HUES64 (cell line): ENCODE data around the gene VASH1.

Experiments used
- H3K27ac ChIP-seq: 2 replicates; pipeline ENCODE4 v1.7.0; 2013; ENCODE audit warnings: low read depth, low read length, inconsistent platforms
- H3K27me3 ChIP-seq: 2 replicates; pipeline ENCODE4 v1.6.1; 2013; ENCODE audit warnings: mild to moderate bottlenecking, low read length; ENCODE audit not compliant: insufficient read depth
- H3K36me3 ChIP-seq: 2 replicates; pipeline ENCODE4 v1.6.1; 2013; ENCODE audit warnings: mild to moderate bottlenecking, low read length; ENCODE audit not compliant: insufficient read depth
- H3K4me1 ChIP-seq: 2 replicates; pipeline ENCODE4 v1.6.1; 2013; ENCODE audit warnings: mild to moderate bottlenecking, low read length, moderate library complexity; ENCODE audit not compliant: insufficient read depth
- H3K4me3 ChIP-seq: 2 replicates; pipeline ENCODE4 v1.5.1; 2013; ENCODE audit warnings: mild to moderate bottlenecking, low read length, moderate library complexity
- H3K9ac ChIP-seq: 2 replicates; pipeline ENCODE4 v1.6.1; 2013; ENCODE audit warnings: mild to moderate bottlenecking, low read depth, low read length
- H3K9me3 ChIP-seq: 2 replicates; pipeline ENCODE4 v1.6.1; 2013; ENCODE audit warnings: low read depth, low read length; ENCODE audit not compliant: insufficient read depth
- WGBS: fragments of 150-250, 120-280 bp; methylation state at CpG from one replicate; pipeline ENCODE4 v1.1.7; 2013; ENCODE audit warnings: missing lambda C conversion rate; 5-methylcytosine and 5-hydroxymethylcytosine counted together

VASH1 gene

DNA sequence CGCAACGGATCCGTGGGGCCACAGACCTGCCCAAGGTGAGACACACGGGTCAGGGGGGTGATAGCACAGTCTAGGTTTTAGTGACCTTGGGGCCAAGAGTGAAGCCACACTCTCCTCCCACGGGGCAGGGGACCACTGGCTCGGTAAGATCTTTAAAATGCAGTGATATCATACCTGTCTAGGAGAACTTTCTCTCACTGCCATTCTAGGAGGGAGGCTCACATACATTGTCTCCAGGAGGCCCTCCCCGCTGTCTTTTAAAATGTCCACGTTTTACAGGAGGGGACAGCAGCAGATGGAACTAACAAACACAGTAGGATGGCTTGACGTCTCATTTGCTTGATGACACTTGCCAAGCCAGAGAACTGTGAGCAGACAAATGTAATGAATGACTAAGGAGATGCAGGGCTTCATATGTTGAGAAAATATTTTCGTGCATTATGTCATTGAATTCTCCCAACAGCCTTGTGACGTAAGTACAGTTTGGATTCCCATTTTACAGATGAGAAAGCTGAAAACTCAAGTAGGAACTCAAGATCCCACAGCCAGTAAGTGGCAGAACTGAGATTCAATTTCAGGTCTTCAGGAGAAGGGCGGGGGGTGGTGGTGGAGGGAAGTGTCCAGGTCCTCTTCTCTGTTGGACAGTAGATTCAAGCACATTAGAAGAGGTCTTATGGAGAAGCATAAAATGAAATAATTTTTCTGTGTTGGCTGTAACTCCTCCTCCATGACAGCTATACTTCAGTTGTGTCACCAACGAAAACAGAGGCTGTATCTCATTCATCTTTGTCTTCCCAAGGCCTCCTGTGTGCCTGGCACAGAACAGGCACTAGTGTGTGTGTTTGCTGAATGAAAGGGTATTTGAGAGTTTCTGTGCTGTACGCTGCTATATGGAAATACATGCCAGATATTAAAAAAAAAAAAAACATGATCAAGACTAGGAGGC, 2.1 kb downstream of the VASH1 start:
- Histone ChIP-seq H3K4me1 (peaks cover 14% of the 10 kb centered on the region), H3K9me3 (no peaks in the 10 kb centered on the region), H3K36me3 (no peaks in the 10 kb centered on the region), H3K4me3 (no peak overlapping the region), H3K27ac (no peak overlapping the region), H3K9ac (no peak overlapping the region), H3K27me3 (peaks cover 63% of the 10 kb centered on the region)
- whole genome bisulfite sequencing, result 85% methylated on average over 14 of the region's 14 CpGs

DNA sequence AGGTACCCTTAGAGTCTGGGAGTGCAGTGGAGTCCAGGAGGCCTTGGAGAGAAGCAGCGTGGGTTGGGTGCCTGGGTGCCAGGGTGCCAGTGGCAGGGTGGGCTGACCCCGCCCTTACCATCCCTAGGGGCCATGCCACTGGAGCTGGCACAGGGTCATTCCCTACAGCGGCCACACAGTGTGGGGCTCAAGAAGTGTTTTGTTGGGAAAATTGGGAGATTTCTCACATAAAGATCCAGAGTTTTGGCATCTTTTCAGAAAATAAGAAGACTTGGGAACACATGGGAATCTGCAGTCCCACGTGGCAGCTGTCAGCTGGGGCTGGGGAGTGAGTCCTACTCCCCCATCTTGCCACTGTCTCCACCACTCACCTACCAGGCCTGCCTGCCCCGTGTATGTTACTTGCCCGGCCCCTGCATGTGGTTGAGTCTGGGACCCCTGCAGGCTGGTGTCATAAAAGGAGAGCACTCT, 4.2 kb downstream of the VASH1 start:
- Histone ChIP-seq H3K27ac (no peak overlapping the region), H3K9ac (no peak overlapping the region), H3K36me3 (no peaks in the 10 kb centered on the region), H3K27me3 (peaks cover 44% of the 10 kb centered on the region), H3K4me3 (no peak overlapping the region), H3K9me3 (no peaks in the 10 kb centered on the region), H3K4me1 (peaks cover 14% of the 10 kb centered on the region)
- 86% methylated on average over 6 of the region's 6 CpGs for WGBS

GRCh38 chr14:76767681-76768656, 6.7 kb downstream of the VASH1 start:
- H3K9me3 ChIP-seq, result no peaks in the 10 kb centered on the region
- peak overlapping the region; percentile 10; the same call in 1 of the 2 replicates for H3K4me3 ChIP-seq
- H3K27ac ChIP-seq, result no peak overlapping the region
- peaks cover 18% of the 10 kb centered on the region for H3K4me1 ChIP-seq
- H3K9ac ChIP-seq, result no peak overlapping the region
- H3K27me3 ChIP-seq, result peaks cover 19% of the 10 kb centered on the region
- H3K36me3 ChIP-seq, result no peaks in the 10 kb centered on the region
- 32% methylated on average over 15 of the region's 15 CpGs for WGBS

DNA sequence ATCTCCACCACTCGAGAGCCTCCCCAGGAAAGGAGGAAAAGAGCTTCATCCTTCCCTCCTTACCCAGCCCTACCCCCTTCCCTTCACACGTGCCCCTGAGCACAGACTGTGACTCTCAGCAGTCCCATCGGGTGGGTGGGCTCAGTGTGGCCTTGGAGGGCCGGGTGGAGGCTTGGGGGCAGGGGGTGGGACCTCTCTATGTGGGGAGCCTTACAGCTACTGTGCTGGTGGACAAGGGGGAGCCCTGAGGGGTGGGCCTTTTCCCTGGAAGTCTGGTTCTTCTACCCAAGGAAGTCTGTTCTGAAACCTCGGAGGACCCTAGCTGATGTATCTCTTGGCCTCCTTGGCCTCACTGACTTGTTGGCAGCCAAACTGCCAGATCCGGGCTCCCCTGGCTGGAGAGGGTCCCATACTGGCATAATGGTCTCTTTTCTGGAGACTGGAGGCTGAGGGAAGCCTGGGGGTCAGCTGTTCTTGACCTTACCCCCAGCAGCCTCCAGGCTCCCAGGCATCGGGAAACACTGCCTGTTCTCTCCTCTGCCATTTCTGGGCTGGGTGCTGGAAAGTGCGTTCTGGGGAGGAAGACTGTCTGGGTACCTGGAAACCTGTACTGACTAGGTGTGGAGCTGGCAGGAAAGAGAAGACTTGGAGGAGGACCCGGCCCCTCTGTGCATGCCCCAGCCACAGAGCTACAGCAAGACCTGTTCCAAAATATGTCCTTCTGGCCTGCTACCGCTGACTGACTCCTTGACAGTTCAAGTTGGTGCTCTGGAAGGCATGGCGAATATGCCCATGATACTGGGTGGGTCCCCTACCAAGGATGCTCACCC, 7.6 kb downstream of the VASH1 start:
- peaks cover 18% of the 10 kb centered on the region for H3K4me1 ChIP-seq
- peak overlapping the region; percentile 10; the same call in 1 of the 2 replicates for H3K4me3 ChIP-seq
- no peaks in the 10 kb centered on the region for H3K36me3 ChIP-seq
- H3K27me3 ChIP-seq, result peaks cover 10% of the 10 kb centered on the region
- H3K9ac ChIP-seq, result no peak overlapping the region
- WGBS, result 80% methylated on average over 10 of the region's 11 CpGs
- H3K9me3 ChIP-seq, result no peaks in the 10 kb centered on the region
- H3K27ac ChIP-seq, result no peak overlapping the region

DNA sequence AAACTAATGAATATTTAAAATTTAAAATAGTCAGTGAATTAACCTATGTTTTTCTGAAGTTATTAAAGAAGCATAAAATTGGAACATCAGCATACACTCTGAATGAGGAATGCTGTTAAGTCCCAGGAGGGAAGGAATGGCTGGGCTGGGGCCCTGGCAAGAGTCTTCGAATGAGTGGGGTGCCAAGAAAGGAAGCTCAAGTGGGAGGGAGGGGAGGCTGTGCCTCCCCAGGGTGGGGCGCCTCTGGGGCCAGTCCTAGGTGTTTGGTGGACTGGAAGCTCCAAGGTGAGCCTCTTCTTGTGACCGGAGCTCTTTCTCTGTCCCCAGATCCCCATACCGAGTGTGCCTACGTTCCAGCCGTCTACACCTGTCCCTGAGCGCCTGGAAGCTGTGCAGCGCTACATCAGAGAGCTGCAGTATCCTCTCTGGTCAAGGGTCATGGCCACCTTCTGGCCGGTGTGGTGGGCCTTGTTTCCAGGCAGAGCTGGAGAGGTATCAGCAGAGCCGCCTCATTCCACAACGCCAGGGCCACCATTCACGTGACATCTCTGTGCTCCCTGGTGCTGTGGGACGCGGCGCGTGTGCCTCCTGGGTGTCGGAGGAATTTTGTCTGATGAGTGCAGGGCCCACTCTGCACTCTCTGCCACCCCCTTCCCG, 8.5 kb downstream of the VASH1 start:
- Histone ChIP-seq H3K36me3 (no peaks in the 10 kb centered on the region), H3K4me3 (no peak overlapping the region), H3K4me1 (peaks cover 18% of the 10 kb centered on the region), H3K27me3 (peaks cover 4% of the 10 kb centered on the region; the same call in 1 of the 2 replicates), H3K9me3 (no peaks in the 10 kb centered on the region), H3K9ac (no peak overlapping the region), H3K27ac (no peak overlapping the region)
- WGBS, result 93% methylated on average over 18 of the region's 18 CpGs

DNA sequence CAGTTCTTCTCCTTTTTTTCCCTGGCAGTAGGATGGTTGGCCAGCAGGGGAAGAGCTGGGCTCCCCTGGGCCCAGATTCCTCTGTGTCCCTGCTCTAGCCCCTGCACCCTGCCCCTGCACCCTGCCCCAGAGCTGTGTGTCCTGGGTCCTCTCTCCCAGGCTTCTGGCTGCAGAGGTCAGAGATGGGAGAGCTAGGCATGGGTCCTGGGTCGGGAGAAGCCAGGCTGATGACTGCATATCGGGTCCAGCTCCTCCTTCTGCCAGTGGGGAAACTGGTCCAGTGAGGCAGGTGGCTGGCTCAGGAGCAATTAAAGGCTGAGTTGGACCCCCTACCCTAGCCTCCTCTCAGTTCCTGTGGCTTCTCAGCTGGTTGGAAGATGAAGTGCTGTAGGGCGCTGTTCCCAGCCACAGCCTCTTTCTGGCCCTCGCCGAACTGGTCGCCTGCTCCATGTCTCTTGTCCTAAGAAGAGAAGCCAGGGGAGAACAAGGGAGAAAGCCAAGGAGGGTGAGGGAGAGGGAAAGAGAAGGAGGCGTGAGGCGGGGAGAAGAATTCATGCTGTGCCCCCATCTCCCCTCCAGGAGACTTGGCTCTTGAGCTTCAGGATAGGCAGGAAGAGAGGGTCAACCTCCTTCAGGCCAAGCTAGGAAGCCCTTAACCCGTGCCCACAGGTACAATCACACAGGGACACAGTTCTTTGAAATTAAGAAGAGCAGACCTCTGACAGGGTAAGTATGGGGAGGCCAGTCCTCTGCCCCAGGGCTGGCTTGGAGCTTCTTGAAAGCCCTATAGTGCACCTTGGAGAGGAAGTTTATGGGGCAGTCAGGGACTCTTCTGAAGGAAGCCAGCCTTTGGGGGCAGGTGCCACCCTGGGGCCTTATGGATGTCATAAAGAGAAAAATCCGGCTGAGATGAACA, 9.5 kb downstream of the VASH1 start:
- no peaks in the 10 kb centered on the region; the same call in 1 of the 2 replicates for H3K27me3 ChIP-seq
- 89% methylated on average over 10 of the region's 10 CpGs for WGBS
- H3K36me3 ChIP-seq, result no peaks in the 10 kb centered on the region
- no peak overlapping the region for H3K27ac ChIP-seq
- no peak overlapping the region for H3K9ac ChIP-seq
- H3K9me3 ChIP-seq, result no peaks in the 10 kb centered on the region
- peaks cover 18% of the 10 kb centered on the region for H3K4me1 ChIP-seq
- H3K4me3 ChIP-seq, result no peak overlapping the region

DNA sequence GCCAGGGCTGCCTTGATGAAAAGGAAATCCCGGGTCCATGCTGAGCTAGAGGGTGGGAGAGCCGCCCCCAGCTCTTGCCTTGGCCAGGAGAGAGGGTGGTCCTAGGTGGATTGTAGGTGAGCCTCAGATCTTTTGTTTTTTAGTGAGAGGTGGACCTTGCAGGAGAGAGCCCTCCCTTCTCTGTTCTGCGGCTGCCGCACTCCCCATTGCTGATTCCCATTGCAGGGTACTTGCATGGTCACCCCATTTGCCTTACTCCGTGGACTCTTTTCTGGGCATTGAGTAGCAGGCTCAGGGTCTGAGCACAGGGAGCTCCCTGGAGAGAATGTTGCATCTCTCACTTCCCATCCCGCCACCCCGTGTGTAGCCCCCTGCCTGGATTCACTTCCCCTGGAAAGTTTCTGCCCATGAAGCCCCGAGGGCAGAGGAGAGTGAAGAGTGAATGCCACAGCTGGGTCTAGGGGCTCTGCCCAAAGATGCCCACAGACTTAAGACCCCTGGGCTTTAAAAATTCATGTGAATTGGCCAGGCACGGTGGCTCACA, 10.2 kb downstream of the VASH1 start:
- WGBS, result 87% methylated on average over 9 of the region's 9 CpGs
- H3K4me1 ChIP-seq, result peaks cover 18% of the 10 kb centered on the region
- H3K9me3 ChIP-seq, result no peaks in the 10 kb centered on the region
- no peak overlapping the region for H3K4me3 ChIP-seq
- H3K9ac ChIP-seq, result no peak overlapping the region
- H3K36me3 ChIP-seq, result no peaks in the 10 kb centered on the region
- H3K27me3 ChIP-seq, result no peaks in the 10 kb centered on the region; the same call in 1 of the 2 replicates
- no peak overlapping the region for H3K27ac ChIP-seq

DNA sequence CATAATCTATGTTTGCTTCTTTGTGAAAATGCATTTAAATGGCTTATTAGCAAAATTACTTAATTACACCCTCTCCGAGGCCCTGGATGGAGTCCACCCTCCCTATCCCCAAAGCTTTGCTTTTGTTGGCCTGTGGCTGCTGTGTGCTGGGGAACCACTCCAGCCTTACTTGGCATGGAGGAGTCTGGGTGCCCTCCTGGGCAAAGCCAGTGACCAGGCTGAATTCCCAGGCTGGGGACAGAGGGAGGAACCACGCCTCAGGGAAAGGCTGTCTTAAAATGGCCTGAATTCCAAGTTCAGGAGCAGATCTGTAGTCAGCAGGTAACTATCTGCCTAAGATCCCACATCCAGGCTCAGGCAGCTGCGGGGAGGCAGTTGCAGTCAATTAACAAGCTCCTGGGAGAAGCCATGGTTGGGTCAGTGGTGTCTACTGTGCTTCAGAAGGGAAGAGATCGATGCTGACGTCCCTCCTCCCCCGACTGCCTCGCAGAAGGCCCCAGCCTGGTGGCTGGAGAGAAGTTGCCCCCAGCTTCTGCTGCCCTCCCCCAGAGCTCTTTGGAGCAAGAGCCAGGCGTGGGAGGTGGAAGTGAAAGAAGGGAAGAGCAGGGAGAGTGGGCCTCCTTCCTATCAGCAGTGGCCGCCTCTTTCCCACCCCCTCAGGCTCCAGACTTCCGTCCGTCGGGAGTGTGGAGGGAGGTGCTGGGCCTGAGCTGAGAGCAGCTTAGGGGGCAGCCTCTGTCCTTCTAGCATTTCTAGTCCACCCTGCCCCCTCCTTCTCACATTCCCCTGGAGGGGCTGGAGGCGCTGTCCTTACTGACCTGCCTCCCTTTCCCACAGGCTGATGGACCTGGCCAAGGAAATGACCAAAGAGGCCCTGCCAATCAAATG, 11.3 kb downstream of the VASH1 start:
- H3K4me3 ChIP-seq, result no peak overlapping the region
- no peaks in the 10 kb centered on the region for H3K9me3 ChIP-seq
- WGBS, result 65% methylated on average over 8 of the region's 13 CpGs
- H3K4me1 ChIP-seq, result peaks cover 14% of the 10 kb centered on the region
- H3K27me3 ChIP-seq, result no peaks in the 10 kb centered on the region; the same call in 1 of the 2 replicates
- 0 out of 2 replicates have a peak overlapping the region, but pooled peaks have one; percentile 2 for H3K27ac ChIP-seq
- H3K36me3 ChIP-seq, result no peaks in the 10 kb centered on the region
- no peak overlapping the region for H3K9ac ChIP-seq
